ENCODE data around the gene PCBP3.

The PCBP3 gene

GRCh38 chr21:45736690-45737484, 93.4 kb downstream of the PCBP3 start:
- H3K9ac ChIP-seq (ENCODE audit: low read length) = no peak overlapping the region
- H3F3A ChIP-seq (ENCODE audit: insufficient read depth) = no peaks in the 10 kb centered on the region
- H4K20me1 ChIP-seq (ENCODE audit: low read depth, low read length) = no peaks in the 10 kb centered on the region
- H3K9me2 ChIP-seq (replicated peaks; ENCODE audit: insufficient read depth, low read length) = no peaks in the 10 kb centered on the region
- H3K27me3 ChIP-seq (ENCODE audit: low read length) = no peaks in the 10 kb centered on the region
- no peaks in the 10 kb centered on the region for H3K79me2 ChIP-seq (ENCODE audit: insufficient read depth, low read length)
- H3K4me2 ChIP-seq (ENCODE audit: low read depth, low read length, poor library complexity, severe bottlenecking) = no peak overlapping the region
- TF ChIP-seq CTCF (IDR thresholded peaks at IDR 0.05; ENCODE audit: insufficient read depth, low read length, poor library complexity, severe bottlenecking) = no peak
- TF ChIP-seq EZH2phosphoT487 (conservative IDR thresholded peaks at IDR 0.05; ENCODE audit: low read length) = no peak
- no peaks in the 10 kb centered on the region for H3K36me3 ChIP-seq (ENCODE audit: low read length)
- H3K9me3 ChIP-seq (ENCODE audit: insufficient read depth, low read length) = no peaks in the 10 kb centered on the region
- no peak overlapping the region for H3K27ac ChIP-seq (ENCODE audit: low read depth, low read length)
- H2AFZ ChIP-seq (ENCODE audit: low read depth, low read length, severe bottlenecking) = no peak overlapping the region
- H3K4me3 ChIP-seq (ENCODE audit: insufficient read depth, low read length, poor library complexity, severe bottlenecking) = no peak overlapping the region

GRCh38 chr21:45737485-45738166, 94.1 kb downstream of the PCBP3 start:
- TF ChIP-seq EZH2phosphoT487 (conservative IDR thresholded peaks at IDR 0.05; ENCODE audit: low read length) (no peak), CTCF (IDR thresholded peaks at IDR 0.05; ENCODE audit: insufficient read depth, low read length, poor library complexity, severe bottlenecking) (no peak)
- H3K9ac ChIP-seq (ENCODE audit: low read length) = no peak overlapping the region

GRCh38 chr21:45739218-45740087, 95.9 kb downstream of the PCBP3 start:
- H3K36me3 ChIP-seq (ENCODE audit: low read length) = no peaks in the 10 kb centered on the region
- no peak overlapping the region for H3K4me3 ChIP-seq (ENCODE audit: insufficient read depth, low read length, poor library complexity, severe bottlenecking)
- H3K27me3 ChIP-seq (ENCODE audit: low read length) = no peaks in the 10 kb centered on the region
- no peaks in the 10 kb centered on the region for H3K79me2 ChIP-seq (ENCODE audit: insufficient read depth, low read length)
- H3K9ac ChIP-seq (ENCODE audit: low read length) = no peak overlapping the region
- no peak overlapping the region for H2AFZ ChIP-seq (ENCODE audit: low read depth, low read length, severe bottlenecking)
- H4K20me1 ChIP-seq (ENCODE audit: low read depth, low read length) = no peaks in the 10 kb centered on the region
- no peaks in the 10 kb centered on the region for H3K9me2 ChIP-seq (replicated peaks; ENCODE audit: insufficient read depth, low read length)
- no peak for TF ChIP-seq EZH2phosphoT487 (conservative IDR thresholded peaks at IDR 0.05; ENCODE audit: low read length)
- TF ChIP-seq CTCF (IDR thresholded peaks at IDR 0.05; ENCODE audit: insufficient read depth, low read length, poor library complexity, severe bottlenecking) = no peak
- no peak overlapping the region for H3K27ac ChIP-seq (ENCODE audit: low read depth, low read length)
- H3F3A ChIP-seq (ENCODE audit: insufficient read depth) = no peaks in the 10 kb centered on the region
- H3K4me2 ChIP-seq (ENCODE audit: low read depth, low read length, poor library complexity, severe bottlenecking) = no peak overlapping the region
- H3K9me3 ChIP-seq (ENCODE audit: insufficient read depth, low read length) = no peaks in the 10 kb centered on the region

More at GRCh38 chr21:45737485-45738166, 94.1 kb downstream of the PCBP3 start:
- Histone ChIP-seq H3K36me3 (ENCODE audit: low read length) (no peaks in the 10 kb centered on the region), H3K27ac (ENCODE audit: low read depth, low read length) (no peak overlapping the region), H3K79me2 (ENCODE audit: insufficient read depth, low read length) (no peaks in the 10 kb centered on the region), H3K9me3 (ENCODE audit: insufficient read depth, low read length) (no peaks in the 10 kb centered on the region), H3K9me2 (replicated peaks; ENCODE audit: insufficient read depth, low read length) (no peaks in the 10 kb centered on the region), H3K27me3 (ENCODE audit: low read length) (no peaks in the 10 kb centered on the region), H3K4me3 (ENCODE audit: insufficient read depth, low read length, poor library complexity, severe bottlenecking) (no peak overlapping the region), H3F3A (ENCODE audit: insufficient read depth) (no peaks in the 10 kb centered on the region), H3K4me2 (ENCODE audit: low read depth, low read length, poor library complexity, severe bottlenecking) (no peak overlapping the region), H2AFZ (ENCODE audit: low read depth, low read length, severe bottlenecking) (no peak overlapping the region), H4K20me1 (ENCODE audit: low read depth, low read length) (no peaks in the 10 kb centered on the region)

All from SU-DHL-6 (cell line).